HT-29 (cell line): ENCODE results near the gene MYO7B. TPM values are rescaled to one million over a fixed set of nuclear protein-coding genes. Genes with fewer than 3 reads are reported as not detected.
A peak's percentile ranks its signal among the peaks of the same experiment; 100 is the strongest.

Experiments used
- DNase-seq: peaks from one replicate; pipeline ENCODE4 v3.0.0-alpha.2; 2015; ENCODE audit warnings: low spot score
- total RNA-seq: library from RNA; depleted of rRNA; stranded (reverse); fragments of >200 nt; shearing (Covaris generic); gene quantifications from 2 replicates; pipeline ENCODE4 v1.2.3, GENCODE V29; 2014

MYO7B gene
- total RNA-seq, 1 experiment from 2014 or later, result 5.4 TPM

DNA sequence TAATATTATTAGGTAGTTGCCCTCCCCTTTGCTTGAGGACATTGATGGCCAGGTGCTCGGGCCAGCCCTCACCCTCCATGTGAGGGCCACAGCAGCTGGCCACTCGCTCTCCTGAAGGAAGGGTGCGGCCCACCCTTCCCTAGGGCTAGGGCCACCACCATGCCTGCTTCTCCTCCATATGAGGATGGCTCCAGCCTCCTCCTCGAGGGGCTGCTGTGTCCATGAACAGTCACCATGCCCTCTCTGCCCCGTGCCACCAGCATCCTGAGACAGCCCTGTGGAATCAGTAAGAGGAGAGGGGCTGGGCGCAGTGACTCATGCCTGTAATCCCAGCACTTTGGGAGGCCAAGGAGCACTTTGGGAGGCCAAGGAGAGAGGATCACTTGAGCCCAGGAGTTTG, 112.8 kb downstream of the MYO7B start:
- no peak for DNase-seq

DNA sequence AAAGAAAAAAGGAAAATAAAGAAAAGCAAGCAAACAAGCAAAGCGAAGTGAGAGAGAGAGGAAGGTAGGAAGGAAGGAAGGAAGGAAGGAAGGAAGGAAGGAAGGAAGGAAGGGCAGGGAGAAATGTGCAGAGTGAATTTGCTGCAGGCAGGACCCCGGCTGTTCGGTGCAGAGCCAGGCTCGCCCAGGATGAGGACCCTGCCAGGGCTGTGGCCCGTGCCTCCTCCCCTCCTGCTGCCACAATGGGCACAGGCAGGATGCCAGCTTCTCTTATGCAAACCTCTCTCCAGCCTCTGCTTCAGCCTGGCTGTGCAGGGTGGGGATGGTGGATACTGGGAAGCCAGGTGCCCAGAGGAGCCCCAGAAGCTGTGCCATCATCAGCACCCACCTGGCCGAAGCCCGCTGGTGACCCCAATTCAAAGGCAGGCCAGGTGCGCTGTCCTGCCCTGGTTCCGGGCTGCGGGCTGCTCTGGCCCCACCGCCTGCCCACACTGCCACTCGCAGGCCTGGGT, 113.7 kb downstream of the MYO7B start:
- no peak for DNase-seq

DNA sequence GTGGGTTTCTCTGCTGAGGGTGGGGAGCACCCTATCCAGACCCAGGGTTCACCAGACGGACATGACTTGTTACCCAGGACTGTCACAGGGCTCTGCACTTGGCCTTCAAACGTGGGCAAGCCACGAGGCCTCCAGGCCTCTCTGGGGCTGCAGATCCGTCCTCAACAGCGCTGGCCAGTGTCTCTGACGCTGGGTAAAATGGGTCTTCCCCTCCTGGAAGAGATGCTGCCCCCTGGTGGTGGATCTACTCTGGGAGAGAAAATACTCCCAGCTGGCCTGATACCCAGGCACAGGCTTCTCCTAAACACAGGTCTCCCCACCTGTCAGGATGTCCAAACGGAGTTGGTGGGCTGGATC, 114.2 kb downstream of the MYO7B start:
- DNase-seq, result peak; percentile 93

DNA sequence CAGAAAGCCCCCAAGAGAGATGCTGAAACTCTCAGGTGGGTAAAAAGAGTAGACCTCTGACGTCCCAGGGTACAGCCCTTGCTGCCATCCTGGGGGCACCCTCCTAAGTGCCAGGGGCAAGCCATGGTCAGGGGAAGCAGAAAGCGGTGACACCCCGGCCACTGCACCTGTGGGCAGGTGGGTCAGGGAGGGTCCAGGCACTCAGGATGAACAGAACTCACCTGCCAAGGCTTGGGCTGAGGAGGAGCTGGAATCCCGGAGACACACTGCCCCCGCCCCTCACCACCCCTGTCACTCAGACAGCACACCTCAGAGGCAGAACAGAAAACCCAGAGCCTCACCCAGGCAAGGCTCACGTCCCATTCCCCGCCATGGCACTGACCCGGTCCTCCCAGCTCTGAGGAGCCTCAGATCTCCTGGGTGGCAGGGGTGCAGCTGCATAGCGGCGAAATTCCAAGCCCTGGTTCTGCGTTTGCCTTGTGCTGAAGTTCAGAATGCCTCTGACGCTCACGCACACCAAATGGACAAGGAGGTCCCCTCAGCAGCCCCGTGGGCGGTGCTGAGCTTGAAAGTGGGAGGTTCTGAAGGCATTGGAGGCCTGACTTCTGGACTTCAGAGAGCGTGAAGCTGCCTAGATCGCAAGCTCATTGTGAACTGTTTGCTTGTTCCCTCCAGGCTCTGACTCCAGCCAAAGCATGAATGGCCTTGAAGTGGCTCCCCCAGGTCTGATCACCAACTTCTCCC, 114.7 kb downstream of the MYO7B start:
- DNase-seq, result no peak

- no peak for DNase-seq
These were observed 115.4 kb downstream of the MYO7B start for GRCh38 chr2:127650785-127651380.

- DNase-seq, result no peak
These were observed 115.9 kb downstream of the MYO7B start for GRCh38 chr2:127651381-127651809.

GRCh38 chr2:127651971-127652550, 116.6 kb downstream of the MYO7B start:
- no peak for DNase-seq

DNA sequence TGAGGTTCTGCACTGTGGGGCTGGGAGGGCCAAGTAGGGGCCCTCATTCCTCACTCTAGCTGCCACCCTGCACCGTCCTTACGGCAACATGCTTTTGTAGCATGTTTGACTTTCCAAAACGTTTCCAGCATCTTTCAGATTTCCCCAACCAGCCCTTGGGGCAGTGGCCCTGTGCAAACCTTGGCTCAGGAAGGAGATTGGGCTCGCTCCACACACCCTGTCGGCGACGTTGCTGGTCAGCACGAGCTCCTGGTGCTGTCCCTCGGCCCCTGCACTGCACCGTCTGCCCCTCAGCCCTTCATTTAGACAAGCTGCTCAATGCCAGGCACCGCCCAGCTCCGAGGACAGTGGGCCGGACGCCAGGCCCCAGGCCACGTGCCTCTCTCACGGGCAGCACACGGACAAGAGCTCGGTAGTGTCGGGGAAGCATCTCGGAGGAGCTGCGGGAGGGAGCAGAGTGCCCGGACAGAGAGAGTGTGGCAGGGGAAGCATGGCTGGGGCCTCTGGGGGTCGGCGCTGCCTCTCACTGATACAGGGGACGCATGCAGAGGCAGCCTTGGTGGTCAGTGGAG, 117.4 kb downstream of the MYO7B start:
- DNase-seq, result no peak

DNA sequence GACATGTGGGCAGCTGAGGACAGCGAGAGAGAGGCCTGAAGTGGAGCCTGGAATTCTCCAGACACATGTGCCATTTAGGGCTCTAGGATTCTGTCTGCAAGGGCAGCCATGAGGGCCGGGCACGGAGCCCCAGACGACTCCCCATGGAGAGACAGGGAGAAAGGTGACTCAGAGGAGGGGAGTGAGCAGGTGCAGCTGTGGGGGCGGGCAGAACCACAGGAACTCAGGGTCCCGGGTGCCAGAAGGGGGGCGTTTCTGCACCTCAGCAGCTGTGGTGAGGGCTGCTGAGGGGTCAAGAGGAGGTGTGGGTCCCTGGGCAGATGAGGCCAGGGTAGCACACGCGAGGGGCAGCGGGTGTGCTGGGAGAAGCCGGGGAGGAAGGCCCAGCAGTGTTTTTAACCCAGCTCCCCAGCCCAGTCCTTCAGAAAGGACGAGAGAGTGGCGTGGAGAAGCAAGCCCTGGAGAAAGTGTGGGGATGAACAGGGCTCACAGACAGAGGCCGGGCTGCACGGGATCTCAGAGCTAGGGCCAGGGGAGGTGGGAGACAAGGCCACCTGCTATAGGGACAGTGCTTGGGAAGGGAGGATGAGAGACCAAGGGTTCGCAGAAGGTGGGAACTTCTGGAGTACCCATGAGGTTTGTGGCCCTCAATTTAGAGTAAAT, 118.1 kb downstream of the MYO7B start:
- DNase-seq, result no peak

DNA sequence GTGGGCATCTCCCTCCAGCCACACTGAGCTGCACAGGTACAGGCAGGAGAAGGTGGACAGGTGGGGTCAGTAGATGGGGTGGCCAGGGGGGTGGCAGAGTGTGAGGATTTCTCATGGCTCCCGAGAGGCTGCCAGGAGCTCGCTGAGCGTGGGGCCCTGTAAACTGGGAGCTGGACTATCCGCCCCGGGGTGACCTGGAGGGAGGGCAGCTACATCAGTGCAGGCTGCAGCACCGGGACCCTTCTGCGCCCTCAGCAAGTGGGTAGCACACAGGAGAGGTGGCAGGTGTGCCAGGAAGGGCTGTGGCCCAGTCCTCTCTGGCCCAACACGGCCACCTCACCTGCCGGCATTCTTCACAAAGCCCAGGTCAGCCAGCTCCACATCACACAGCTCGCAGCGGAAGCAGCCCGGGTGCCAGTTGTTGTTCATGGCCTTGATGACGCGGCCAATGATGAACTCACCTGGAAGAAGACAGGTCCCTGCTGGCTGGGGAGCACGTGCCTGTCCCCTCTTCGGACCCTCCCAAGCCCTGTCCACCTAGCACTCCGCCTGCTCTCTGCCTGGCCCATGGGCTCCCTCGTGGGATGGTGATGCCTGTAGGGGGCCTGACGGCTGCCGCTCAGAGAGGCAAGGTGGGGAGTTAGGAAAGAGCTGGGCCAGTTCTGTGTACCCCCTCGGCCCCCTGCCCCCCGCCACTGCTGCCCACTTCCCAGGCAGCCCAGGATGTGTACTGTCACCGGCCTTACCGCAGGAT, 118.8 kb downstream of the MYO7B start:
- DNase-seq, result no peak

- DNase-seq, result no peak
These were observed 119.3 kb downstream of the MYO7B start for GRCh38 chr2:127654838-127655175.

DNA sequence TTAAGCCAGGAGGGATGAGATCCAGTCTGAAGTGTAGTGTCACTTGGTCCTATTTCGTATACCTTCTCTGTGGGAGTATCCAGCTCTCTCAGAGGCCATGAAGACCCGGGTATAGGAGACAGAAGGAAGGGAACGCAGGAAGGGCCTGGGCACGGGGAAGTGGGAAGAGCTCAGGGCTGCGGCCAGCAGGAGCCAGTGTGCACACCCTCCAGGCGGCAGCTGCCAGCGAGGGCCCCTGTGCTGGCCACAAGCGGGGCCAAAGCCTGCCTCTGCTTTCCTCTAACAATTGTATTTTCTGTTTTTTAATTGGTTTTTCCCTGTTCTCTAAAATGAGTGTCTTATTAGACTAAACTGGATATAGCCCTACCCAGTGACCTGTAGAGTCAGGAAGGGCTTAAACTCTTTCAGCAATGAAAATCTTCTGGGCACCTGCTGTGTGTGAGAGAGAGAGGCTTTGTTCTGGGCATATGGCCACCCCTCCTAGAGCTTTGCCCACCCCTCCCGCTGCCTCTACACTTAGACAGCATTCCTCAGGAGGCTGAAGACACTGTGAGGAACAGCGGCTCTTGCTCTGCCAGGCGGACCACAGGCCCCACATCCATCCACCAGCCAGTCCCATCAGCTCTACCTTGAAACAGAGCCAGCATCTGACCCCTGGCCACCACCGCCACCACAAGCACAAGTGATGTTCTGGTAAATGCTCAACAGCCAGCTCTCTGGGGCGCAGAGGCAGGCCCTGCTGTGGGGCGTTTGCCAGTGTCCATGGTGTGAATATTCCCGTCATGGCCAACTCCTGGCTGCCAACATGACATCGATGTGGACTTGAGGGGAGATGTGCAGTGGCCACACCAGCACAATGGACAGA, 120.0 kb downstream of the MYO7B start:
- no peak for DNase-seq

GRCh38 chr2:127656569-127657231, 121.2 kb downstream of the MYO7B start:
- no peak for DNase-seq

- DNase-seq, result no peak
These were observed 121.7 kb downstream of the MYO7B start for GRCh38 chr2:127657232-127657595.

DNA sequence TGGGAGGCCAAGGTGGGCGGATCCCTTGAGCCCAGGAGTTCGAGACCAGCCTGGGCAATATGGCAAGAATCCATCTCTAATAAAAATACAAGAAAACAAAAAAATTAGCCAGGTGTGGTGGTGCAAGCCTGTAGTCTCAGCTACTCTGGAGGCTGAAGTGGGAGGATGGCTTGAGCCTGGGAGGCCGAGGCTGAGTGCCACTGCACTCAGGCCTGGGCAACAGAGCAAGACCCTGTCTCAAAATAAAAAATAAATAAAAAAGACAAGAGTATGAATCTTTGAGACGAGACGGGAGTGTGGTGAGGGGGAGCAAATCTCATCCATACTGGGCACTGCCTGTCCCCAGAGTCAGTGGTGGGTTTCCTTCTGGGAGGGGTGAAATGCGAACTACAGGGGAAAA, 122.7 kb downstream of the MYO7B start:
- no peak for DNase-seq

- no peak for DNase-seq
These were observed 123.3 kb downstream of the MYO7B start for GRCh38 chr2:127658641-127659407.

DNA sequence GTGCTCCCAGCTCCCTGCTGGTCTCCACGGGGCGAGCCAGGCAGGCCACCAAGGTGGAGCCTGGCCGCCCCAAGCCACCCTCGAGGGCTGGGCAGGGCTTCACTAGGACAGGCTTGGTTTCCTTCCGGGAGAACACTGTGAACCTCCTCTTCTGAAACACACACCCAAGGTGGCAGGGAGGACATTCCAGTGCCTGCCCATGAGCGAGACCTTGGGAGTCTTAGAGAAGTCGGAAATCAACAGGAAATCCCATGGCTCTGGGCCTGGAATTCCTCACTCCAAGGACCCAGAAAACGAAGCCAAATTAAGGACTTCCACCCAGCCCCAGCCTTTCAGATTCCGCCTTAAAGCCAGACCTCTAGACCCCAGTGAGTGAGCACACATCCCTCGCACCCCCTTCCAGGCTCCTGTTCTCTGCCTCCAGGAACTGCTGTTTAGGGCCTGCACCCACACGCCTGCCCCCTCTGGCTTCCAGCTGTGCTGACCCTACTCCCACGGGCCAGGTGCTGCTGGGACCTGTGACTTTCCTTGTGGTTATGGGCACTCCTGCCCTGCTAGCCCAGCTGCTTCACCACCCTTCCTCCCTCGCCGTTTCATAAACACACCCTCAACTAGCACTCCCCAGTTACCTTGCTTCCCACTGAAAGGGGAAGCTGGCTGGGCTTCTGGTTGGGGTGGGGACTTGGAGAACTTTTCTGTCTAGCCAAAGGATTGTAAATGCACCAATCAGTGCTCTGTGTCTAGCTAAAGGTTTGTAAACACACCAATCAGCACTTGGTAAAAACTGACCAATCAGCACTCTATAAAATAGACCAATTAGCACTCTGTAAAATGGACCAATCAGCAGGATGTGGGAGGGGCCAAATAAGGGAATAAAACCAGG, 124.2 kb downstream of the MYO7B start:
- no peak for DNase-seq

DNA sequence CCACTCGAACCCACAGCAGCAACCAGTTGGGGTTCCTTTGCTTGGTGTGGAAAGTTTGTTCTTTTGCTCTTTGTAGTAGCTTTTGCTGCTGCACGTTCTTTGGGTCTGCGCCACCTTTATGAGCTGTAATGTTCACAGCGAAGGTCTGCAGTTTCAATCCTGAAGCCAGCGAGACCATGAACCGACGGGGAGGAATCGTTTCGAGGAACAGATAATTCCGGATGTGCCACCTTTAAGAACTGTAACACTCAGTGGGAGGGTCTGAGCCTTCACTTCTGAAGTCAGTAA, 124.8 kb downstream of the MYO7B start:
- no peak for DNase-seq
